Parathyroid adenoma (tissue), 2 donors: ENCODE results near the gene PRDM15.

Source experiments
- H2AFZ ChIP-seq: fragments of 300-600 bp; sonication (generic); one replicate; pipeline ENCODE4 v1.7.0; 2017; ENCODE audit warnings: antibody characterized with exemption, mild to moderate bottlenecking
- H3K27ac ChIP-seq: fragments of 300-600 bp; sonication (generic); one replicate; pipeline ENCODE4 v1.7.0; 2017
- H3K27me3 ChIP-seq: fragments of 300-600 bp; sonication (generic); one replicate; pipeline ENCODE4 v1.7.0; 2017; ENCODE audit warnings: low read length; ENCODE audit not compliant: control insufficient read depth, insufficient read depth
- H3K36me3 ChIP-seq: fragments of 300-600 bp; sonication (generic); one replicate; pipeline ENCODE4 v1.7.0; 2017; ENCODE audit warnings: low read length; ENCODE audit not compliant: control insufficient read depth, insufficient read depth
- H3K4me1 ChIP-seq: fragments of 300-600 bp; sonication (generic); one replicate; pipeline ENCODE4 v1.7.0; 2017; ENCODE audit warnings: control low read depth
- H3K4me2 ChIP-seq: fragments of 300-600 bp; sonication (generic); one replicate; pipeline ENCODE4 v1.7.0; 2017; ENCODE audit warnings: low read length
- H3K4me3 ChIP-seq: fragments of 300-600 bp; sonication (generic); one replicate; pipeline ENCODE4 v1.7.0; 2017; ENCODE audit warnings: low read depth, low read length
- H3K79me2 ChIP-seq: fragments of 300-600 bp; sonication (generic); one replicate; pipeline ENCODE4 v1.7.0; 2017; ENCODE audit warnings: control low read depth
- H3K9ac ChIP-seq: fragments of 300-600 bp; sonication (generic); one replicate; pipeline ENCODE4 v1.7.0; 2017; ENCODE audit warnings: mild to moderate bottlenecking
- H3K9me3 ChIP-seq: fragments of 300-600 bp; sonication (generic); one replicate; pipeline ENCODE4 v1.7.0; 2017; ENCODE audit warnings: low read length; ENCODE audit not compliant: control insufficient read depth
- CTCF ChIP-seq: fragments of 300-600 bp; sonication (generic); IDR thresholded peaks from one replicate; pipeline ENCODE4 v1.7.0; 2017; ENCODE audit warnings: antibody characterized with exemption, mild to moderate bottlenecking
- donor health status: primary hyperparathyroidism.

Gene PRDM15

DNA sequence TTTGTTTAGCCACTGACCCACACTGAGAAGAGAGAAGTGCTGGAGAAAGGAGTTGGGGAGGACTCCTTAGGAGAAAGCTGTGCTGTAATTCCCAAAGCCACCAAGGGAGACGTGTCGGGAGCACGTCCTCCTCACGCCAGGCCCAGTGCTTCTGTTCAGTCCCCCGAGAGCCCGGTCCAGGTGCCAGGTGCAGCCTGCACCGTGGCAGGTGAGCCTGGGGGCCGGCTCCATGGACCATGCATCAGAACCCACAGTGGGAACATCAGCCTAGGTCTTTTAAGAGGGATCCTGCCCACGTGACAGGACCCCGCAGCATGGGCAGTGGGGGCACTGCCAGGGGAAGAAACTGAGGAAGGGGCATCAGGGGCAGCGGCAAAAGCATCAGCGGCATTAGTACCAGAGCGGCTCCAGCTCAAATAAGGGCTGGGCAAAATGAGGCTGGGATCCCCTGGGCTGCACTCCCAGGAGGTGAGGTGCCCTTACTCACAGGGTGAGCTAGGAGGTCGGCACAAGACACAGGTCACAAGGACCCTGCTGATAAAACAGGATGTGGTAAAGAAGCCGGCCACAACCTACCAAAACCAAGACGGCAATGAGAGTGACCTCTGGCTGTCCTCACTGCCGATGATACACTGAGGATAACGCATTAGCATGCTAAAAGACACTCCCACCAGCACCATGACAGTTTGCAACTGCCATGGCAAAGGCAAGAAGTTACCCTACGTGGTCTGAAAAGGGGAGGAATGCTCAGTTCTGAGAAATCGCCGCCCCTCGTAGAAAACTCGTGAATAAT lies 24.6 kb upstream of the PRDM15 start:
- no peak for TF ChIP-seq CTCF
- no peaks in the 10 kb centered on the region for H3K9me3 ChIP-seq
- H3K79me2 ChIP-seq = no peaks in the 10 kb centered on the region
- H3K27ac ChIP-seq = no peak overlapping the region
- H2AFZ ChIP-seq = no peak overlapping the region
- no peak overlapping the region for H3K4me2 ChIP-seq
- no peak overlapping the region for H3K9ac ChIP-seq
- H3K4me3 ChIP-seq = no peak overlapping the region
- H3K27me3 ChIP-seq = no peaks in the 10 kb centered on the region
- H3K4me1 ChIP-seq = peaks cover 6% of the 10 kb centered on the region
- H3K36me3 ChIP-seq = no peaks in the 10 kb centered on the region

DNA sequence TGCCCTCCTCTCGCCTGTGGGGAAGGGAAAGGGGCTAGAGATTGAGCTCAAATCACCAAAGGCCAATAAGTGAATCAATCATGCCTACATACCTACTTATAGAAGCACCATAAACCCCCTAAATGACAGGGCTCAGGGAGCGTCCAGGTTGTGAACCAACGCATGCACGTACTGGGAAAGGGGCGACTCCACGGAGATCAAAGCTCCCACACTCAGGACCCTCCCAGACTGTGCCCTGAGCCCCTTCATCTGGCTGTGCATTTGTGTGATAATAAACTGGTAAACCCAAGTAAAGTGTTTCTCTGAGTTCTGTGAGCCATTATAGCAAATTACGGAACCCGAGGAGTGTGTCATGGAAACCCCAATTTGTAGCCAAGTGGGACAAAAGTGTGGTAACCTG lies 23.8 kb upstream of the PRDM15 start:
- Histone ChIP-seq H2AFZ (no peak overlapping the region), H3K27me3 (no peaks in the 10 kb centered on the region), H3K4me3 (no peak overlapping the region), H3K79me2 (no peaks in the 10 kb centered on the region), H3K36me3 (no peaks in the 10 kb centered on the region), H3K4me1 (peaks cover 6% of the 10 kb centered on the region), H3K27ac (no peak overlapping the region), H3K9ac (no peak overlapping the region), H3K9me3 (no peaks in the 10 kb centered on the region), H3K4me2 (no peak overlapping the region)
- TF ChIP-seq CTCF = no peak

DNA sequence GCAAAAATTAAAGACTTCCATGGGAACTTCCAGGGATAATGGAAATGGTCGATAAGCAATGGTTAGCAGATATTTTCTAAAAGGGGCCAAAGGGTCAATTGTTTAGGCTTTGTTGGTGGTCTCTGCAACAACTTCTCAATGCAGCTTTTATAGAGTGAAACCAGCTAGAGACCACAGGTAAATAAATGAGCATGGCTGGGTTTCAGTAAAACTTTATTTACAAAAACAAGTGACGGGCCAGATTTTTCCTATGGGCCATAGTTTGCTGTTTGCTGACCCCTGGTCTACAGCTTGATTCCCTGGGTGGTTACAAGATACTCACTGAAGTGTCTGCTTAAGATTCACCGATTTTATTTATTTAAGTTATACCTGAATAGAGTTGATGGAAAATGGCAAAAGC lies 22.6 kb upstream of the PRDM15 start:
- H3K4me3 ChIP-seq = no peak overlapping the region
- H3K4me2 ChIP-seq = no peak overlapping the region
- no peaks in the 10 kb centered on the region for H3K36me3 ChIP-seq
- H3K9ac ChIP-seq = no peak overlapping the region
- no peak overlapping the region for H2AFZ ChIP-seq
- TF ChIP-seq CTCF = no peak
- H3K27me3 ChIP-seq = no peaks in the 10 kb centered on the region
- no peaks in the 10 kb centered on the region for H3K79me2 ChIP-seq
- no peak overlapping the region for H3K27ac ChIP-seq
- peaks cover 6% of the 10 kb centered on the region for H3K4me1 ChIP-seq
- H3K9me3 ChIP-seq = no peaks in the 10 kb centered on the region

DNA sequence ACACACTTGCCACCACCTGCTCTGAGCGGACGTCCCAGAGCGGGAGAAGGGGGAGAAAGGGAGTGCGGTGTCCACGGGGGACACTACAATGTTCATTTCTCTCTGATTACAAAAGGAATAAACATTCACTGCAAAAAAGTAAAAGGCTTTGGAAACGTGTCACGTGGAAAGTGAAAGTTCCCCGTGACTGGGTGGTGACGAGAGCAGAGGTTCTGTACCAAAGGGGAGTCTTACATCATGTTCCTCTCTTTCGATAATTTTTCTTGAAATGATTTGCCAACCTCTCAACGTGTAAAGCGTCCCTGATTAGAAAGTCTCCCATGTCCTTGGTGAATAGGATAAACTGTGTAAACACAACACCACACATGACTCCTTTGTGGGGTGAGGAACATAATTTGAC lies 22.0 kb upstream of the PRDM15 start:
- H3K27ac ChIP-seq = no peak overlapping the region
- no peaks in the 10 kb centered on the region for H3K36me3 ChIP-seq

More for the DNA sequence above, 22.0 kb upstream of the PRDM15 start:
- no peak overlapping the region for H3K4me2 ChIP-seq
- H3K4me1 ChIP-seq = peaks cover 3% of the 10 kb centered on the region
- H3K27me3 ChIP-seq = no peaks in the 10 kb centered on the region
- no peak overlapping the region for H3K9ac ChIP-seq
- no peak for TF ChIP-seq CTCF
- H3K4me3 ChIP-seq = no peak overlapping the region
- no peaks in the 10 kb centered on the region for H3K9me3 ChIP-seq
- no peak overlapping the region for H2AFZ ChIP-seq
- H3K79me2 ChIP-seq = no peaks in the 10 kb centered on the region
